Transverse colon (tissue), 4 donors: ENCODE measurements around the gene PRPSAP1.

Experiments
- EP300 ChIP-seq: sonication (generic); formaldehyde crosslinking; IDR thresholded peaks from one replicate; pipeline ENCODE4 v1.6.1; 2017; ENCODE audit warnings: antibody characterized with exemption, low read depth
- POLR2A ChIP-seq: fragments of 450-650 bp; IDR thresholded peaks from one replicate; pipeline ENCODE4 v1.6.1; 2016; ENCODE audit warnings: antibody characterized with exemption, mild to moderate bottlenecking, moderate library complexity
- POLR2AphosphoS5 ChIP-seq, 3 donors: sonication (generic); formaldehyde crosslinking; IDR thresholded peaks; one replicate each; pipeline ENCODE4 v1.6.1; 2016; ENCODE audit warnings: antibody characterized with exemption in 3 of 3
- TF ChIP-seq, protein P1 (sequence below), 5 experiments: fragments of 200-600 bp in 3 of 5; fragments of 450-650 bp in 2 of 5; sonication (generic) in 3 of 5; IDR thresholded peaks; 1 replicate in 2 of 5; 2 replicates in 3 of 5; pipeline ENCODE4 v1.5.1; 2016 to 2017; ENCODE audit warnings: antibody characterized with exemption in 5 of 5, inconsistent platforms in 3 of 5, mild to moderate bottlenecking in 2 of 5, moderate library complexity in 1 of 5

DNA sequence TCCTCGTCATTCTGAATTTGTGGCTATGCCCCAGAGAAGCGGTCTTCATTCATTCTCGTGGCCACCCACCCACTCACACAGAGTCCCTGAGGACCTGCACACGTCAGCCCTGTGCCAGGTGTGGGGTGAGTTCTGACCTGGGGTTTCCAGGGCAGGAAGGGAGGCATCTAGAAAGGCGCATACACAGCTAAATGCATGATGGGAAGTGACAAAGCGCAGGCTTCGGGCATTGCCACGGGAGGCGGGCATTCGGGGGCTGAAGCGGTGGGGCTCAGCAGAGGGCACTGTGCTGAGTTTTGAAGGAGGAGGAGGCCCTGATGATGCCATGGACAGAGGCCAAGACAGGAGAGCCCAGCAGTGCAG lies 77.7 kb downstream of the PRPSAP1 start:
- TF ChIP-seq, protein P1, sequence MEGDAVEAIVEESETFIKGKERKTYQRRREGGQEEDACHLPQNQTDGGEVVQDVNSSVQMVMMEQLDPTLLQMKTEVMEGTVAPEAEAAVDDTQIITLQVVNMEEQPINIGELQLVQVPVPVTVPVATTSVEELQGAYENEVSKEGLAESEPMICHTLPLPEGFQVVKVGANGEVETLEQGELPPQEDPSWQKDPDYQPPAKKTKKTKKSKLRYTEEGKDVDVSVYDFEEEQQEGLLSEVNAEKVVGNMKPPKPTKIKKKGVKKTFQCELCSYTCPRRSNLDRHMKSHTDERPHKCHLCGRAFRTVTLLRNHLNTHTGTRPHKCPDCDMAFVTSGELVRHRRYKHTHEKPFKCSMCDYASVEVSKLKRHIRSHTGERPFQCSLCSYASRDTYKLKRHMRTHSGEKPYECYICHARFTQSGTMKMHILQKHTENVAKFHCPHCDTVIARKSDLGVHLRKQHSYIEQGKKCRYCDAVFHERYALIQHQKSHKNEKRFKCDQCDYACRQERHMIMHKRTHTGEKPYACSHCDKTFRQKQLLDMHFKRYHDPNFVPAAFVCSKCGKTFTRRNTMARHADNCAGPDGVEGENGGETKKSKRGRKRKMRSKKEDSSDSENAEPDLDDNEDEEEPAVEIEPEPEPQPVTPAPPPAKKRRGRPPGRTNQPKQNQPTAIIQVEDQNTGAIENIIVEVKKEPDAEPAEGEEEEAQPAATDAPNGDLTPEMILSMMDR (IDR thresholded peaks at IDR 0.05): no peak
- TF ChIP-seq EP300 (no peak), POLR2A (no peak), POLR2AphosphoS5 (IDR thresholded peaks at IDR 0.05) (no peak)
